HG03571 (cell line): ENCODE measurements around the gene NCL.
A peak's percentile ranks its signal among the peaks of the same experiment; 100 is the strongest.

Experiments
- ATAC-seq: cut with Tn5 transposase; IDR thresholded peaks from one replicate; pipeline ENCODE4 v1.9.1; 2021; ENCODE audit not compliant: unreplicated experiment

Gene NCL

GRCh38 chr2:231463698-231464575 is at the start of gene NCL:
NCL (minus strand) TSS chr2:231464484; CDS start chr2:231464353, 131 bp downstream.
- ATAC-seq: peak; percentile 88

GRCh38 chr2:231513746-231514224 is 49.5 kb upstream of the NCL start:
- ATAC-seq: no peak

- ATAC-seq: no peak
Observed at GRCh38 chr2:231512222-231512621, 47.9 kb upstream of the NCL start.

GRCh38 chr2:231503766-231504165 is 39.5 kb upstream of the NCL start:
- ATAC-seq: no peak

GRCh38 chr2:231502596-231502995 is 38.3 kb upstream of the NCL start:
- no peak for ATAC-seq

GRCh38 chr2:231497651-231498050 is 33.4 kb upstream of the NCL start:
- ATAC-seq: no peak

- ATAC-seq: no peak
Observed at GRCh38 chr2:231494669-231495068, 30.4 kb upstream of the NCL start.

- ATAC-seq: no peak
Observed at GRCh38 chr2:231490801-231491200, 26.5 kb upstream of the NCL start.

GRCh38 chr2:231489990-231490389 is 25.7 kb upstream of the NCL start:
- no peak for ATAC-seq

GRCh38 chr2:231488331-231488730 is 24.0 kb upstream of the NCL start:
- ATAC-seq: no peak

GRCh38 chr2:231486851-231487596 is 22.7 kb upstream of the NCL start:
- no peak for ATAC-seq

GRCh38 chr2:231483398-231484329 is 19.4 kb upstream of the NCL start:
- no peak for ATAC-seq

GRCh38 chr2:231482806-231483391 is 18.6 kb upstream of the NCL start:
- ATAC-seq: no peak

- ATAC-seq: no peak
Observed at GRCh38 chr2:231480781-231481180, 16.5 kb upstream of the NCL start.

- no peak for ATAC-seq
Observed at GRCh38 chr2:231479455-231479854, 15.2 kb upstream of the NCL start.

- ATAC-seq: no peak
Observed at GRCh38 chr2:231476920-231477319, 12.6 kb upstream of the NCL start.

GRCh38 chr2:231475965-231476364 is 11.7 kb upstream of the NCL start:
- no peak for ATAC-seq

- no peak for ATAC-seq
Observed at GRCh38 chr2:231472816-231473215, 8.5 kb upstream of the NCL start.

- no peak for ATAC-seq
Observed at GRCh38 chr2:231470246-231470900, 6.1 kb upstream of the NCL start.

- no peak for ATAC-seq
Observed at GRCh38 chr2:231469583-231469950, 5.3 kb upstream of the NCL start.
